Fibroblast of villous mesenchyme (primary cell): Measurements from ENCODE around the gene DPEP2NB. TPM values are rescaled to one million over a fixed set of nuclear protein-coding genes. Genes with fewer than 3 reads are reported as not detected.

Experiments used
- DNase-seq: peaks from one replicate; pipeline ENCODE4 v3.0.0-alpha.2; 2010; ENCODE audit warnings: low read depth
- H3K4me3 ChIP-seq: 2 replicates; pipeline ENCODE4 v1.5.1; 2011; ENCODE audit warnings: low read depth, mild to moderate bottlenecking, low read length
- total RNA-seq: library from RNA; depleted of rRNA; stranded (reverse); fragments of >200 nt; gene quantifications from 2 replicates; pipeline ENCODE4 v1.2.3, GENCODE V29; 2012
- TF ChIP-seq, protein P1 (sequence below): IDR thresholded peaks from 2 replicates; pipeline ENCODE4 v1.5.1; 2012; ENCODE audit warnings: low read depth, mild to moderate bottlenecking, low read length; ENCODE audit not compliant: insufficient read depth

Gene DPEP2NB
- total RNA-seq, 1 donor = under 0.01 TPM

DNA sequence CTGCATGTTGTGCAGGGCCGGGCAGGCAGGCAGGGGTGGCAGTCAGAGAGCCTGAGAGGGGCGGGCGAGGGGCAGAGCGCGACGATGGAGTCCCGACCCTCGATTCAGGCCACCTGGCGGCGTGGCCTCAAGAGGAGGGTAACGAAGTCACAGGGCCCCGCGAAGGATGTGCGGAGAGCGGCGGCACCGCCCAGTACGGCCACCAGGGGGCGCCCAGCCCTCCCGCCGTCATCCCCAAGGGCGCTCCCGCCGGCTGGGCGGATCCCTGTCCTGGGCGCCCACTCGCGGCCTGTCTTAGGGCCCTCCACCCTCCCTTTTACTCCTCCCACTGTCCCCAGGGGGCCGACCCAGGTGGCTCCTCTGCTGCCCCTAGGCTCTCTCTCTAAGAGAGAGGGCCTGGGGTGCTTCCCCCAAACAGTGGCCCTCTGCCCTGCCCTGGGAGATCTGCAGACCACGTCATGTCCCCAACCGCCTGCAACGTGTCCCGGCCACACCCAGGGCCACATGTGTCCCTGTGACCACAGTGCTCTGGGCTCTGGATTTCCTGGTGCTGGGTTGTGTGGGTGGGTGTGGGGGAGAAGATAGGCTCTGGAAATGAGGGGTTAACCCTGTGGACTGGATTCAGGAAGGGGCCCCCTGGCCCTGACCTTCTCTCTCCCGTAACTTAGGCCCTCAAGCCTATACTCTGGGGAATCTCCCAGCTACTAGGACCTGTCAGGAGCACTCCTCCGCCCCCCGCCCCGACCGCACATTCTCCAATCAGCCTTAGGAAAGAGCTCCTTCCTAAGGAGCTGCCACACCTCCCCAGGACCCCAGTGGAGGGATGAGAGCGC is 22.3 kb downstream of the DPEP2NB start:
- H3K4me3 ChIP-seq = peak overlapping the region; percentile 14
- TF ChIP-seq, protein P1, sequence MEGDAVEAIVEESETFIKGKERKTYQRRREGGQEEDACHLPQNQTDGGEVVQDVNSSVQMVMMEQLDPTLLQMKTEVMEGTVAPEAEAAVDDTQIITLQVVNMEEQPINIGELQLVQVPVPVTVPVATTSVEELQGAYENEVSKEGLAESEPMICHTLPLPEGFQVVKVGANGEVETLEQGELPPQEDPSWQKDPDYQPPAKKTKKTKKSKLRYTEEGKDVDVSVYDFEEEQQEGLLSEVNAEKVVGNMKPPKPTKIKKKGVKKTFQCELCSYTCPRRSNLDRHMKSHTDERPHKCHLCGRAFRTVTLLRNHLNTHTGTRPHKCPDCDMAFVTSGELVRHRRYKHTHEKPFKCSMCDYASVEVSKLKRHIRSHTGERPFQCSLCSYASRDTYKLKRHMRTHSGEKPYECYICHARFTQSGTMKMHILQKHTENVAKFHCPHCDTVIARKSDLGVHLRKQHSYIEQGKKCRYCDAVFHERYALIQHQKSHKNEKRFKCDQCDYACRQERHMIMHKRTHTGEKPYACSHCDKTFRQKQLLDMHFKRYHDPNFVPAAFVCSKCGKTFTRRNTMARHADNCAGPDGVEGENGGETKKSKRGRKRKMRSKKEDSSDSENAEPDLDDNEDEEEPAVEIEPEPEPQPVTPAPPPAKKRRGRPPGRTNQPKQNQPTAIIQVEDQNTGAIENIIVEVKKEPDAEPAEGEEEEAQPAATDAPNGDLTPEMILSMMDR = peak; percentile 86
- peak; percentile 66 for DNase-seq

GRCh38 chr16:67992661-67993206 is 23.0 kb downstream of the DPEP2NB start:
- DNase-seq = no peak
- no peak overlapping the region for H3K4me3 ChIP-seq
- TF ChIP-seq, protein P1 = no peak

DNA sequence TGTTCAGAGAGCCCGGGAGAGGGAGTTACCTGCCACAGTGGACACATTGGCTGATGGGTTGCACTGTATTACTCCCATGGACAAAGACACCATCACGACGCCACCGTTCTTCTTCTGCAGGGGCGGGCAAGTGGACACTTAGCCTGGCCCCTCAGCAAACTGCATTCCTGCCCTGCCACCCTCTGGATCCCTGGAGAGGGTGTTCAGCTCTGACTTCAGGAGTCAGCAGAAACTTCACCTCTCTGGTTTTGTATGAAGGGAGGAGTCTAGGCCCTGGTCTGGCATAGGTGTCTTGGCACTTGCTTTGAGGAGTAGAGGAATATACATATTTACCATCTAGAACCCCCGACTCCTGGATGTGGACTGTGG is 25.7 kb downstream of the DPEP2NB start:
- no peak for DNase-seq
- TF ChIP-seq, protein P1 = no peak
- no peak overlapping the region for H3K4me3 ChIP-seq

DNA sequence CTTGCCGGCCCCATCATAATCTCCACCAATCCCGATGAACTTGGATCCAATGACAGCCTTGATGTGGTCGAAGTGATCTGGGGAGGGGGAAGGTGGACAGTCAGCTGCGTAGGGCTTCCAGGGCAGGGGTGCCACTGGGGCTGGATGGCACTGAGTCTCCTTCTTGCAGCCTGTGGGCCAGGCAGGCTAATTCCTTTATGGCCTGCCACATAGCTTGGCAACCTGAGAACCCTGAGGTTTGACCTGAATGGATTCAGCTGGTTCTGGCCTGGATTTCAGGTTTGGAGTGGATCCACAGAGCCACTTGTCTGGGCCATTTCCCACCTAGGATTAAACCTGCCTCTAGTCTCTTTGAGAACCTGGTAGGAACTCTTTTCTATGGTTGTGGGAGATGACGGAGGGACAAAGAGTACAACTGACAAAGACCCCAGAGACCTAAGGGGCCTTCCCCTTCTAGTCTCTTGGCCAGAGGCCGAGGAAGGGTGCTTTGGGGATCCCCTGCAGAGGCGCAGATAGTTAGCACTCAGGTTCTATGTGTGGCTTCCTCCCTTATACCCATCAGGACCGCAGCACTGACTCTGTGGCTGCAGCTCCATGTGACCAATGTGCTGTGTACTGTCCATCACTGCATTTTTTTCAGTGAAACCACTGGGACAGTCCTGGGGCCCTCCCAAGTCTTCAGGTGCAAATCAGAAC is 26.2 kb downstream of the DPEP2NB start:
- no peak overlapping the region for H3K4me3 ChIP-seq
- TF ChIP-seq, protein P1 = no peak
- DNase-seq = no peak

GRCh38 chr16:67988675-67989074 is 27.0 kb downstream of the DPEP2NB start:
- no peak for DNase-seq
- TF ChIP-seq, protein P1 = no peak
- no peak overlapping the region for H3K4me3 ChIP-seq

GRCh38 chr16:67987460-67988160 is 28.1 kb downstream of the DPEP2NB start:
- DNase-seq = peak; percentile 19
- H3K4me3 ChIP-seq = no peak overlapping the region
- TF ChIP-seq, protein P1 = no peak
